Measurements from ENCODE around the gene MESD.

MESD gene

GRCh38 chr15:80932513-80932815, 57.2 kb downstream of the MESD start:
- no peak for DNase-seq

GRCh38 chr15:80931721-80932512, 57.7 kb downstream of the MESD start:
- DNase-seq: no peak

DNA sequence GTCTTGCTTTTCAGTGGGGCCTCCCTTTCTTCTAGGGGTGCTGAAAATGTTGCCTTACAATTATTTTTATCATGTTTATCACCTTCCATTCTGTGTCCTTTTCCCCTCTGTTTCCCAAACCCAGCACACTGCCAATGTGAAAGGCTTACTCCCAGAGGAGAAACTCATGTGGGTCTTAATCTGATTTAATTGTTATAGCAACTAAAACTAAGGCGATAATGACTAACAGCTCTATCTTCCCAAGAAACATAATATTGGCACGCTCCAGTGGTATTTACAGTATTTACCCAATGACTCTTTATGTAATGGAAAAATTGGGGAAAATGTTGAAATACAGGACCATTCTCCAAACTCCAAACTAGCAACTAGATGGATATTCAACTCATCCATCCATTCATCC, 58.4 kb downstream of the MESD start:
- DNase-seq: no peak

- DNase-seq: no peak
Measured at GRCh38 chr15:80929689-80930088, 59.9 kb downstream of the MESD start.

GRCh38 chr15:80929225-80929624, 60.4 kb downstream of the MESD start:
- no peak for DNase-seq

DNA sequence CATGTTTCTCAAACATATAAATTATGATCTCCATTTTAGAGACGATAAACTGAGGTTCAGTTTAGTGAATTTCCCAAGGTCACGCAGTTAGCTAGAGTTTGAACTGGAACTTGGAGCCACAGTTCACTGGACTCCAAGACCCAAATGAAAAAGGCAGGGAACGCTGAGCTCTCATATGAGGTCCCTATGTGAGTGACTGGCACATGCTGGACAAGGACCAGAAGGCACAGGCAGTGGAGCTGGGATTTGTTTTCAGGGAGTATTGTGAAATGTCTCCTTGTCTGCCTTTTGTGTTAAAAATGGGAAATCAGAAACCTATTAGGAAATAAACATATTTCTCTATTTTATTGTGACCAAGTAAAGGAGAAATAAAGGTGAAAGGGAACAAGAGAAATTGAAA, 63.5 kb downstream of the MESD start:
- no peak for DNase-seq

DNA sequence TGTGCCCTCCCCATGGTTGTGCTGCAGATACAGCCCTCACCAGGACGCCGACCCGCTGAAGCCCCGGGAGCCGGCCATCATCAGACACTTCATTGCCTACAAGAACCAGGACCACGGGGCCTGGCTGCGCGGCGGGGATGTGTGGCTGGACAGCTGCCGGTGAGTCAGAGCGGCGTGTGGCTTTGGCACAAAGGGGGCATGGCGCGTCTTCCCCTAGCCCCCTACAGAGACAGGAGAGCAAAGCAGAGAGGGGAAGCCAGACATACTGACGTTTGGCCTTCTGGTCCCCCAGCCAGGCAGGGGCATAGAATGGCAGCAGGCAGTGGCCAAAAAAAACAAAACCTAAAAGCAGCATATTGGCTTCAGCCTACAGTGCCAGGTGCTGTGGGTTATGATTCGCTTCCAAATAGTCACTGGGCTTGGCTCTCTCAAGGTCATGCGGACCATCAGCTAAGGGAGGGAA, 64.0 kb downstream of the MESD start:
- no peak for DNase-seq

- DNase-seq: no peak
Measured at GRCh38 chr15:80924278-80924677, 65.3 kb downstream of the MESD start.

DNA sequence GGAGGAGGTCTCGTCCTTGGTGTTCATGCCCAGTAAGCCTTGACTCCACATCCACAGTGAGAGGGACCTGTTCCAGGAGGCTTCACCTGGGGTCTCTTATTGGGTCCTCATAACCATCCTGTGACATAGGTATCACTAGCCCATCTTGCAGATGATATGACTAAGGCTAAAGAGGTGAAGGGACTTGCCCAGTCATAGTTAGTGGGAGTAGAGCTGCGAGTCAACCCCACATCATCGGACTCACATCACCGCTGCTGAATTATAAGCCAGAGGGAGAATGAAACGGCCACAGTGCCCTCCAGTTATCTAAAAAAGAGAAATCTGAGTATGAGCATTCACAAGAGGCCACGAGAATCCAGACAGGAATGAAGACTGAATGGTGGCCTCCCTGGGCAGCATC, 66.0 kb downstream of the MESD start:
- no peak for DNase-seq

GRCh38 chr15:80921736-80922410, 67.7 kb downstream of the MESD start:
- no peak for DNase-seq

DNA sequence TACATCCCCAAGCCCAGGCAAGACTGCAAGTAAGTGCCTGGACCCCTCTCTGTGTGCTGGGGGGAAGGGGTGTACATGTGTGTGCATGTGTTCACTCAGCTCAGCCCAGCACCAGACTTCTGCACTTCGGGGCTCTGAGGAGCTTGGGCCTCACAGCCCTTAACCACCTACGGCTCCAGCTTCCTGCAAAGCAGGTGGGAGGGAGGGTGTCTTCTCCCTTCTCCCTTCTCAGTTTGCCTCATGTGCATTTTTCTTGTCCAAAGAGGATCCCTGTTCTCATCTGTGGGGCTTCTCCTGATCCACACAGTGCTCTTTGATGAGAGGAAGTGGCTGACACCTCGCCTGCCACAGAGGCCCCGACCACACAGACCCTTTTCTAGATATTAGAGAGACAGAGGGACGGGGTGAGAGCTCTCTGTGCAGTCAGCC, 69.3 kb downstream of the MESD start:
- peak; percentile 39 for DNase-seq

DNA sequence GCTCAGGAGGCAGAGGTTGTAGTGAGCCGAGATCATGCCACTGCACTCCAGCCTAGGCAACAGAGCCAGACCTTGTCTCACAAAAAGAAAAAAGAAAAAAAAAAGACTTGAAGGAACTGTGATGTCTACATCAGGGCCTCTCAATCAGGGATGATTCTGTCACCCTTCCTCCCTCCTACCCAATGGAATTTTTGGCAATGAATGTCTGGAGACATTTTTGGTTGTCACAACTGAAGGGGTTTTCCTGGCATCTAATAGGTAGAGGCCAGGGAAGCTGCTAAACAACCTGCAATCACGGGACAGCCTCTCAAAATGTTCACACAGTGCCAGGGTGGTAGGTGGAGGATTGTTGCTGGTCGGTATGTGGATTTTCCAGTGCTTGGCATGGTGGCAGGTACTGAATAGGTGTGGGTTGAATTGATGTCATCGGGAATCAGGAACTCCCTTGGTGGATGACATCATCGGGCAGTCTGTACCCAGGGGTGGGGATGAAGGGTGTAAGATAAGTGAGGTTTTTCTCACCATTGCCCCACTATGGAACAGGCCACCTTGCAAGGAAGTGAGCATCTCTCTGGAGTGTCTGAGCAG, 71.3 kb downstream of the MESD start:
- DNase-seq: no peak

- DNase-seq: no peak
Measured at GRCh38 chr15:80916056-80916455, 73.6 kb downstream of the MESD start.

DNA sequence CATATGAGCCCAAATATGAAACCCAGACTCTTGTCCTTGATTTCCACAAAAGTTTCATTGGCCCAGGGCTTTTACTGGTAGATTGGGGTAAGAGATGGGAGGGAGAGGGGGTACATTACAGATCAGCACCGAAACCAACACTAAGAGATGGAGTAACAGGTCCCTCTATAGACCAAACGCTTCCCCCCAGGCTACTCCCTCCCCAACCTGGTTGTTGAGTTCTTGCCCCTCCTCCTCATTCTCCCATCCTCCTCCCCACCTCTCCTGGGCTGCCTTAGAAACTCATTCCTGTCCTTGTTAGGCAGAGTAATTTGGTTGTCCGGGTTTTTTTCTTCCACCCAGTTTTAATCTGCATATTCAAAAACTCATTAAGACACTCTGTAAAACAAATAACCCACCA, 74.1 kb downstream of the MESD start:
- DNase-seq: no peak

- DNase-seq: no peak
Measured at GRCh38 chr15:80913541-80913940, 76.1 kb downstream of the MESD start.

- no peak for DNase-seq
Measured at GRCh38 chr15:80912673-80913072, 76.9 kb downstream of the MESD start.

DNA sequence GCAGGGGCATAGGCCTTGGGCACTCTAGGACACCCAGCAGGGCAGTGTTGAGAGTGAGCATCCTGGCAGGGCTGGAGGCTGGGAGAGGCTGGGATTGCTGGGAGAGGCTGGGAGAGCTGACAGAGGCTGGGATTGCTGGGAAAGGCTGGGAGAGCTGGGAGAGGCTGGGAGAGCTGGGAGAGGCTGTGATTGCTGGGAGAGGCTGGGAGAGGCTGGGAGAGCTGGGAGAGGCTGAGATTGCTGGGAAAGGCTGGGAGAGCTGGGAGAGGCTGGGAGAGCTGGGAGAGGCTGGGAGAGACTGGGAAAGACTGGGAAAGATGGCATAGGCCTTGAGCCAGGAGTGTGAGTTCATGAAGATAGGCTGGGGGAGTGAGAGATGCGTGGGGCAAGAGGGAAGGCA, 77.8 kb downstream of the MESD start:
- DNase-seq: no peak

DNA sequence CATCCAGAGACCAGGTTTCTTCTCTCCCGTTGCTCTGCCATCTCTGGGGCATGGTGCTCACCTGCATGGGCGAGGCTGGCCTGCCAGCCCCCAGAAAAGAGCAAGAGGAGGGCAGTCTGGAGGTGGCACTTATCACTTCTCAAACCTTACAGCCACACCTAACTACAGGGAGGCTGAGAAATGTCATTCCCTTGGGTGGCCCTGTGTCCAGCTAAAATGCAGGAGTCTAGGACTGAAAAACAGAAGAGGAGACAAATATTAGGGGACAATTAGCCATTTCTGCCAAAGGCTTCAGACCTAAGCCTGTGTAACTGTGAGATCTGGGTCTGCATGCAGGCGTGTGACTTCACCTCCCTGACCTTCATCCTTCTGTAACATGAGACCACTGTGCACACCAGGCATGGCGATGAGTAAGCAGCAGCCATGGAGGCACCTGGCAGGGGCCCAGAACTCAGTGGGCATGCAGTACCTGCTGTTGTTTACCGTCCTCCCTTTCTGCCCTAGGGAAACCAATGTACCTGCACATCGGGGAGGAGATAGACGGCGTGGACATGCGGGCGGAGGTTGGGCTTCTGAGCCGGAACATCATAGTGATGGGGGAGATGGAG, 83.4 kb downstream of the MESD start:
- DNase-seq: no peak

DNA sequence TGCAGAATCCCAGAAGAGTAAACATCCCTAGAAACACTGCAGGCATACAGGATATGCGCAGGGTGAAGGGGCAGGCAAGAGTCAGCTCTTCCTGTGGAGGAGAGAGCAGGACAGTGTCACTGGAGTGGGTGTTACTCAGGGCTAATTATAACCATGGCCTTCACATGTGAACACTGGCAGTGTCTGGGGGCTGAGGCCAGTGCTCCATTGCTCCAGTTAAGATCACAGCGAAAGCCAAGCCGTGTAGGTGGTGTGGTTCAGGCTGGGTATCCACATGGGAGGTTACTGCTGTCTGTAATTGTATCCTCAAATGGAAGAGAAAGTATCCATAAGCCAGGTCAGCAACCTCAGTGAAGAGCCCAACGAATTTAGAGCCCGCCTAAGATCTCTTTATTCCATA, 84.6 kb downstream of the MESD start:
- DNase-seq: no peak

GRCh38 chr15:80902298-80902801, 87.3 kb downstream of the MESD start:
- DNase-seq: no peak

DNA sequence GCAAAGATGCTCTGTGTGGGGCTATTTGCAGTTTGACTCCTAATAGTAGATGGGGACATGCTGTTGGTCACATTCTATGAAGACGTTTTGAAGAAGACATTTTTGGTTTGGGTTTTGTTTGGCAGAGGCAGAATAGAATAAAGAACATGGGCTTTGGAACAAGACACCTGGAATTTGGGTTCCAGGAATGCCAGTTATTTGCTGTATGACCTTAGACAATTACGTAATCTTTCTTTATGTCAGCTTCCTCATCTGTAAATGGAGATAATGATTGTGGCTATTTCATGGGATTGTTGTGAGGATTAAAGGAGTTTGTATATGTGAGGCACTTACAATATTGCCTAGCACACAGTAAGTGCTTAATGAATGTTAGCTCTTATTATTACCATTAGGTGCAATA, 91.6 kb downstream of the MESD start:
- DNase-seq: no peak

Data from stimulated activated CD8-positive, alpha-beta memory T cell treated with anti-CD3 and anti-CD28 coated beads, Interleukin-4, amount 100 ng/mL, for 48 hours (primary cell).